ENCODE measurements around the gene CDC27.

CDC27 gene

DNA sequence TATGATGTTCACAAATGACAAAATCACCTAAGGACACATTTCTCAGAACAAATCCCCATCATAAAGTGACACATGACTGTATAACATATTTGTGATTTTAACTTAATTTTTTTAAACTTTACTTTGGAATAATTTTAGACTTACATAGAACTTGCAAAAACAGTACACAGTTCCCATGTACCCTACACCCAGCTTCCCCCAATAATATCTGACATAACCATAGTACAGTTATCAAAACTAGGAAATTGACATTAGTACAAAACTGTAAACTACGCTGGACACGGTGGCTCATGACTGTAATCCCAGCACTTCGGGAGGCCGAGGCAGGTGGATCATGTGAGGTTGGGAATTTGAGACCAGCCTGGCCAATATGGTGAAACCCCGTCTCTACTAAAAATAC lies 24.8 kb downstream of the CDC27 start:
- Histone ChIP-seq H3K9me3 (ENCODE audit: insufficient read depth, low read length) (no peaks in the 10 kb centered on the region), H3K4me3 (ENCODE audit: low read length) (no peak overlapping the region), H3K79me2 (ENCODE audit: low read length) (0 out of 2 replicates have a peak, but pooled peaks cover 6% of the 10 kb centered on the region), H3K4me1 (ENCODE audit: low read length) (peaks cover 6% of the 10 kb centered on the region; the same call in 1 of the 2 replicates), H3K36me3 (replicated peaks; ENCODE audit: low read depth, low read length) (peaks cover 34% of the 10 kb centered on the region), H3K4me2 (ENCODE audit: low read length) (no peak overlapping the region), H2AFZ (ENCODE audit: low read depth, low read length) (no peak overlapping the region), H4K20me1 (ENCODE audit: insufficient read depth, low read length) (no peaks in the 10 kb centered on the region), H3K9ac (ENCODE audit: low read length) (no peak overlapping the region), H3K27me3 (ENCODE audit: low read depth, low read length) (no peaks in the 10 kb centered on the region), H3K27ac (ENCODE audit: low read length) (no peak overlapping the region)
- no peak for TF ChIP-seq EZH2phosphoT487 (IDR thresholded peaks at IDR 0.05; ENCODE audit: low read depth)
- TF ChIP-seq, protein P1, sequence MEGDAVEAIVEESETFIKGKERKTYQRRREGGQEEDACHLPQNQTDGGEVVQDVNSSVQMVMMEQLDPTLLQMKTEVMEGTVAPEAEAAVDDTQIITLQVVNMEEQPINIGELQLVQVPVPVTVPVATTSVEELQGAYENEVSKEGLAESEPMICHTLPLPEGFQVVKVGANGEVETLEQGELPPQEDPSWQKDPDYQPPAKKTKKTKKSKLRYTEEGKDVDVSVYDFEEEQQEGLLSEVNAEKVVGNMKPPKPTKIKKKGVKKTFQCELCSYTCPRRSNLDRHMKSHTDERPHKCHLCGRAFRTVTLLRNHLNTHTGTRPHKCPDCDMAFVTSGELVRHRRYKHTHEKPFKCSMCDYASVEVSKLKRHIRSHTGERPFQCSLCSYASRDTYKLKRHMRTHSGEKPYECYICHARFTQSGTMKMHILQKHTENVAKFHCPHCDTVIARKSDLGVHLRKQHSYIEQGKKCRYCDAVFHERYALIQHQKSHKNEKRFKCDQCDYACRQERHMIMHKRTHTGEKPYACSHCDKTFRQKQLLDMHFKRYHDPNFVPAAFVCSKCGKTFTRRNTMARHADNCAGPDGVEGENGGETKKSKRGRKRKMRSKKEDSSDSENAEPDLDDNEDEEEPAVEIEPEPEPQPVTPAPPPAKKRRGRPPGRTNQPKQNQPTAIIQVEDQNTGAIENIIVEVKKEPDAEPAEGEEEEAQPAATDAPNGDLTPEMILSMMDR (IDR thresholded peaks at IDR 0.05; ENCODE audit: low read depth, low read length): no peak

DNA sequence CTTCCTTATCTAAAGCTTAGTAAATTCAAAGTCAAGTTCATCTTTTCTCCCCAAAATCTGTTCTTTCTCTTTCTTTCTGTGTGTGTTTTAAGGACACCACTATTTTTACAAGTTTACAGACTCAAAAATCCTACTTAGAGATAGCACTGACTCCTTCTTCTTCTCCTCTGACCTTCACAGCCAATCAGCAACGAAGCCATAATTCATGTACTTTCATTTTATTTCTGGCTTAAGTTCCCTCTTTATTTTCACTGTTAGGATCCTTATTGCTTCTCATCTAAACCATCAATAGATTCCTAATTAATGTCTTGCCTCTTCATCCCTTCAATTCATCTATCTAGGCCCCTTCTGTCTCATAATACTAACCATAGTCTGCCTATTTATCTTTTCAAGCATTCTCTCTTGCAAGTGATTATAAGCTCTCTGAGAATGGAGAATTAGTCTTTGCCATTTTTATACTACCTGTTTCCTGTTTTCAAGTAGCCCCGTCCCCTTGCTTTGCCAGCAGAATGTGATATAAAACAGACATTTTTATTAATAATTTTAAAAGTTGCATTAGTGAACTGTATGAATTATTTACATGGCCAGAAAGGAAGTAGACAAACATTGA lies 27.0 kb downstream of the CDC27 start:
- Histone ChIP-seq H3K27me3 (ENCODE audit: low read depth, low read length) (no peaks in the 10 kb centered on the region), H3K27ac (ENCODE audit: low read length) (peak overlapping the region; percentile 22), H3K9ac (ENCODE audit: low read length) (no peak overlapping the region), H3K9me3 (ENCODE audit: insufficient read depth, low read length) (no peaks in the 10 kb centered on the region), H3K4me2 (ENCODE audit: low read length) (peak overlapping the region; percentile 32; the same call in 1 of the 2 replicates), H3K4me3 (ENCODE audit: low read length) (no peak overlapping the region), H3K4me1 (ENCODE audit: low read length) (peaks cover 18% of the 10 kb centered on the region), H2AFZ (ENCODE audit: low read depth, low read length) (no peak overlapping the region), H3K79me2 (ENCODE audit: low read length) (no peaks in the 10 kb centered on the region), H3K36me3 (replicated peaks; ENCODE audit: low read depth, low read length) (peaks cover 27% of the 10 kb centered on the region), H4K20me1 (ENCODE audit: insufficient read depth, low read length) (no peaks in the 10 kb centered on the region)
- TF ChIP-seq, protein P1 (IDR thresholded peaks at IDR 0.05; ENCODE audit: low read depth, low read length): no peak
- no peak for TF ChIP-seq EZH2phosphoT487 (IDR thresholded peaks at IDR 0.05; ENCODE audit: low read depth)

DNA sequence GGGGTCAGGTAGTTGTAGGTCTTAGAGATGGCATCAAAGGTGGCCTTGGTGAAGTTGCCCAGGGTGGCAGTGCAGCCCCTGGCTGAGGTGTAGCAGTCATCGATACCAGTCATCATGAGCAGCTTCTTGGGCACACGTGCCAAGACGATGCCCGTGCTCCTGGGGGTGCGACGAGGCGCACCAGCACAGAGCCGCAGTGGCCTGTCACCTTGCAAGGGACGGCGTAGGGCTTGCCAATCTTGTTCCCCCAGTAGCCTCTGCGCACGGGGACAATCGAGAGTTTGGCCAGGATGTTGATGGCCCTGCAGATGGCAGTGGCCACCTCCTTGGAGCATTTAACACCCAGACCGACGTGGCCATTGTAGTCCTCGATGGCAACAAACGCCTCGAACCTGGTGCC lies 29.8 kb downstream of the CDC27 start:
- peaks cover 29% of the 10 kb centered on the region for H3K36me3 ChIP-seq (replicated peaks; ENCODE audit: low read depth, low read length)

DNA sequence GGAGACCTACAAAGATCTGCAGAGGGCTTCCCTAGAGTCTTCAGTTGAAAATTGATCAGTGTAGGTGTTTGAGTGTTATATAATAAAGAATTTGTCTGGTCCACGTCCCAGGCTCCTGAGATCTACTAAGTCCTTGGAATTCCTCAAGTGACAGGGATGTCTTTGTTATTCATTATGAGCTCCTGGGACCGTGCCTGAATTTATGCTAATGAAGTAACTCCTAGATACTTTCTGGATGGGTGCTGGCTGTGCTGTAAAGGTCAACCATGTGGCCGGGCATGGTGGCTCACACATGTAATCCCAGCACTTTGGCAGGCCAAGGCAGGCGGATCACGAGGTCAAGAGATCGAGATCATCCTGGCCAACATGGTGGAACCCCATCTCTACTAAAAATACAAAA lies 43.7 kb downstream of the CDC27 start:
- H3K79me2 ChIP-seq (ENCODE audit: low read length): no peaks in the 10 kb centered on the region
- H3K9ac ChIP-seq (ENCODE audit: low read length): no peak overlapping the region
- no peaks in the 10 kb centered on the region for H3K4me1 ChIP-seq (ENCODE audit: low read length)
- H3K4me3 ChIP-seq (ENCODE audit: low read length): no peak overlapping the region
- H2AFZ ChIP-seq (ENCODE audit: low read depth, low read length): no peak overlapping the region
- no peaks in the 10 kb centered on the region for H3K9me3 ChIP-seq (ENCODE audit: insufficient read depth, low read length)
- no peak for TF ChIP-seq EZH2phosphoT487 (IDR thresholded peaks at IDR 0.05; ENCODE audit: low read depth)
- TF ChIP-seq, protein P1 (IDR thresholded peaks at IDR 0.05; ENCODE audit: low read depth, low read length): no peak
- H3K36me3 ChIP-seq (replicated peaks; ENCODE audit: low read depth, low read length): peaks cover 52% of the 10 kb centered on the region
- H3K27ac ChIP-seq (ENCODE audit: low read length): no peak overlapping the region
- H3K4me2 ChIP-seq (ENCODE audit: low read length): no peak overlapping the region
- H3K27me3 ChIP-seq (ENCODE audit: low read depth, low read length): no peaks in the 10 kb centered on the region
- H4K20me1 ChIP-seq (ENCODE audit: insufficient read depth, low read length): no peaks in the 10 kb centered on the region

More for the DNA sequence above, 29.8 kb downstream of the CDC27 start:
- Histone ChIP-seq H3K9me3 (ENCODE audit: insufficient read depth, low read length) (no peaks in the 10 kb centered on the region), H3K27ac (ENCODE audit: low read length) (no peak overlapping the region), H3K27me3 (ENCODE audit: low read depth, low read length) (no peaks in the 10 kb centered on the region), H3K9ac (ENCODE audit: low read length) (no peak overlapping the region), H3K79me2 (ENCODE audit: low read length) (no peaks in the 10 kb centered on the region), H3K4me1 (ENCODE audit: low read length) (peaks cover 22% of the 10 kb centered on the region), H3K4me2 (ENCODE audit: low read length) (no peak overlapping the region), H2AFZ (ENCODE audit: low read depth, low read length) (no peak overlapping the region), H4K20me1 (ENCODE audit: insufficient read depth, low read length) (no peaks in the 10 kb centered on the region), H3K4me3 (ENCODE audit: low read length) (no peak overlapping the region)
- TF ChIP-seq, protein P1 (IDR thresholded peaks at IDR 0.05; ENCODE audit: low read depth, low read length): no peak
- TF ChIP-seq EZH2phosphoT487 (IDR thresholded peaks at IDR 0.05; ENCODE audit: low read depth): no peak

All from OCI-LY3 (cell line).